ACC112 (cell line): ENCODE measurements around the gene PAX2.
A peak's percentile ranks its signal among the peaks of the same experiment; 100 is the strongest.

Source experiments
- H2AFZ ChIP-seq: fragments of 200-600 bp; sonication (generic); one replicate; pipeline ENCODE4 v1.6.0; 2017; ENCODE audit warnings: antibody characterized with exemption, low read length; ENCODE audit not compliant: unreplicated experiment
- H3K27ac ChIP-seq: fragments of 200-600 bp; sonication (generic); 2 replicates; pipeline ENCODE4 v1.5.1; 2014; ENCODE audit warnings: low read depth, mild to moderate bottlenecking, antibody characterized with exemption, low read length, moderate library complexity
- H3K27me3 ChIP-seq: fragments of 200-600 bp; sonication (generic); 2 replicates; pipeline ENCODE4 v1.6.1; 2014; ENCODE audit warnings: mild to moderate bottlenecking, antibody characterized with exemption, low read length, moderate library complexity, mixed read lengths; ENCODE audit not compliant: insufficient read depth
- H3K36me3 ChIP-seq: fragments of 200-600 bp; sonication (generic); 2 replicates; pipeline ENCODE4 v1.6.1; 2016; ENCODE audit warnings: mild to moderate bottlenecking, antibody characterized with exemption, low read length, moderate library complexity, mixed read lengths; ENCODE audit not compliant: insufficient read depth
- H3K4me1 ChIP-seq: fragments of 200-600 bp; sonication (generic); one replicate; pipeline ENCODE4 v1.6.1; 2016; ENCODE audit warnings: low read length, mixed read lengths; ENCODE audit not compliant: insufficient read depth, unreplicated experiment, control insufficient read depth
- H3K4me3 ChIP-seq: fragments of 200-600 bp; sonication (generic); 2 replicates; pipeline ENCODE4 v1.5.1; 2014; ENCODE audit warnings: mild to moderate bottlenecking, low read depth, low read length
- H3K79me2 ChIP-seq: fragments of 200-600 bp; sonication (generic); one replicate; pipeline ENCODE4 v1.6.0; 2016; ENCODE audit warnings: low read length; ENCODE audit not compliant: control insufficient read depth, unreplicated experiment, insufficient read depth

PAX2 gene

DNA sequence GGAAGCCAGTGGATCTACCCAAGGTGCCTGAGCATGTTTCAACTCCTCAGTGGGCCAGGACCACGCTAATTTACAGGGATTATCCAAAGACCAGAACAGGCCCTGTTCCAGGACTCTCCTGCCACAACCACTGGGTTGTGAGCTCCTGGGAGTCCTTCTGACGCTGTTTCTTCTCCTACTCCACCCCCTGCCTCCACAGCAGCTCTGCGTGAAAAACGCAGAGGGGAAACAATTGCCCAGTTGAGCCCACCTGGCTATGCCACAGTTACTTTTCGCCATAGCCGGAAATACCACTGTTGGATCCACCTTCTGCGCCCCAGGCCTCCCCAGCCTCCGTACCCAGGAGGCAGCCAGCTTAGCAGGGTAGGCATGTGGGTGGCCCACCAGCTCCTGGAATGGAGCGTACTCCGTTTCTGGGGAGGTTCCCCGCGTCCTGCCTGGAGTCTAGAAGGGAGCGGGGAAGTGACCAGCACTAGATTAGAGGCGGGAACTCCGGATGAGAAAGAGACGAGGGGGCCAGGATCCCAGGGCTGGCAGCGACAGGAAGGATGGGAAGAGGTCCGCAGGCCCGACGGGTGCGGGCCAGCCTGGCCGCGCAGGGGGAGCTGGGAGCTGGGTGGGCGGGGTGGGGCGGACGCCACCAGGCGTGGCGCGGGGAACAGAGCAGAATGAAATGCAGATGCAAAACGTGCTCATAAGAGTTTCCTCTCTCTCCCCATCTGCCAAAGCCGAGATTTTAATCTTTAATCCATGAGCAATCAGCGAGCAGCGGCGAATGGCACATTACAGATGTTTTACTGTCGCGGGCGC lies 32.1 kb upstream of the PAX2 start:
- H2AFZ ChIP-seq: no peak overlapping the region
- H3K36me3 ChIP-seq: no peaks in the 10 kb centered on the region
- H3K4me1 ChIP-seq: no peaks in the 10 kb centered on the region
- no peaks in the 10 kb centered on the region for H3K79me2 ChIP-seq
- H3K4me3 ChIP-seq: no peak overlapping the region
- H3K27me3 ChIP-seq: peaks cover 97% of the 10 kb centered on the region
- no peak overlapping the region for H3K27ac ChIP-seq

- no peak overlapping the region for H3K27ac ChIP-seq
- H2AFZ ChIP-seq: no peak overlapping the region
- peaks cover 99% of the 10 kb centered on the region for H3K27me3 ChIP-seq
- H3K36me3 ChIP-seq: no peaks in the 10 kb centered on the region
- H3K4me3 ChIP-seq: no peak overlapping the region
- H3K79me2 ChIP-seq: no peaks in the 10 kb centered on the region
- H3K4me1 ChIP-seq: no peaks in the 10 kb centered on the region
Observed at GRCh38 chr10:100713859-100714565, 31.4 kb upstream of the PAX2 start.

DNA sequence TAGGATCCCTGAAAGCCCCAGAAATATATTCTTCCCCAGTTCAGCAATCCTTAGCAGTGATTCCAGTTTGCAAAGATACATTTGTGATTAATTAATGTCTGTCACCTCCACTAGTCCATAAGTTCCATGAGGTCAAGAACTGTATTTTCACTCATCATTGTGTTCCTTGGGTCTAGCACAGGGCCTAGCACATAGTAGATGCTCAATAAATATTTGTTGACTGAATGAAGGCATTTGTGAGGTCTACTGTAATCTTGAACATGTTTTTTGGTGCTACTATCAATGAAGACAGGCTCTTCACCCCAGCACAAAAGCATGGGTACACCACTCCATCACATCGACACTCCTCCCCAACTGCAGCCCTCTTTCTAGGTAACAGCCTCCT lies 30.8 kb upstream of the PAX2 start:
- no peaks in the 10 kb centered on the region for H3K36me3 ChIP-seq
- H3K27me3 ChIP-seq: peaks cover 97% of the 10 kb centered on the region
- no peaks in the 10 kb centered on the region for H3K79me2 ChIP-seq
- no peak overlapping the region for H3K27ac ChIP-seq
- H3K4me3 ChIP-seq: no peak overlapping the region
- no peak overlapping the region for H2AFZ ChIP-seq
- H3K4me1 ChIP-seq: no peaks in the 10 kb centered on the region

- Histone ChIP-seq H3K4me1 (no peaks in the 10 kb centered on the region), H2AFZ (no peak overlapping the region), H3K27me3 (peaks cover 97% of the 10 kb centered on the region), H3K4me3 (no peak overlapping the region), H3K27ac (no peak overlapping the region), H3K79me2 (no peaks in the 10 kb centered on the region), H3K36me3 (no peaks in the 10 kb centered on the region)
Observed at GRCh38 chr10:100715101-100715444, 30.3 kb upstream of the PAX2 start.

DNA sequence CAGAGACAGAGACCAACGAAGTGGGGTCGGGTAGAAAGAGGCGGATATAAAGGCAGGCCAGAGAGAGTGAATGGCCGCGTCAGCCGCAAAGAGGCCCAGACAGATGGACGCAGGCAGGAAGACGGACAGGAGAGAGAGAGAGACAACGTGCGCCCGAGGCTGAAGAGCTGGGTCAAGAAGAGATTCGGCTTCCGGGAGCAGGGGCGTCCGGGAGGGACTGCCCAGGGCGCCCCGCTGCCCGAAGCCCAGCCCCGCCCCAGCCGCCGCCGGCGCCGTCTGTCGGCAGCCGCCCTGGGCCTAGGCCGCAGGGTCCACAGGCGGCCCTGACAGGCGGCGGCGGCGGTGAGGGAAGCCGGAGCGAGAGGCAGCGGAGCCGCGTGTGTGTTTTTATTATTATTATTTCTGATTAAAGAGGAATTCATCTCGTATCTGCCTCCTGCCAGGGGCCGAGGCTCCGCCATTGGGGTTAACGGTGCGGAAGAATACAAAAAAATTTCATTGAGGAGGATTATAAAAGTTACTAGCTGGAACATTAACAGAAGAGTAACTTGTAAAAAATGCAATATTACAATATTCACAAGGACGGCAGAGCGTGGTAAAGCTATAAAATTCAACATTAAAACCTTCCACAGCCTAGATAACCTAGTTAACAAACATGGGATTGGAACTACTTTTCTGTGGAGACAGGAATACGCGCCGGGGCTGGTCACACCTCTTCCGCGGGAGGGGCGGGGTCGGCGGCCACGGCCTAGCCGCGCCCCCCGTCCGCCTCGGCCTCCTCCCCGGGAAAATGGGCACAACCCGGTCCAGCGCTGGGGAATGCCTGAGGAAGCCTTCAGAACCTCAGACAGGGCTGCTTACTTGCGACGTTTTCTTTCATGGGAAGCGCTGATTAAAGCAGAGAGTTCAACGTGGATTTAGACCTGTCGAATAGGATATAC lies 29.7 kb upstream of the PAX2 start:
- H3K27ac ChIP-seq: no peak overlapping the region
- no peaks in the 10 kb centered on the region for H3K36me3 ChIP-seq
- no peaks in the 10 kb centered on the region for H3K4me1 ChIP-seq
- H3K79me2 ChIP-seq: no peaks in the 10 kb centered on the region
- H3K27me3 ChIP-seq: peaks cover 97% of the 10 kb centered on the region
- no peak overlapping the region for H3K4me3 ChIP-seq
- no peak overlapping the region for H2AFZ ChIP-seq

DNA sequence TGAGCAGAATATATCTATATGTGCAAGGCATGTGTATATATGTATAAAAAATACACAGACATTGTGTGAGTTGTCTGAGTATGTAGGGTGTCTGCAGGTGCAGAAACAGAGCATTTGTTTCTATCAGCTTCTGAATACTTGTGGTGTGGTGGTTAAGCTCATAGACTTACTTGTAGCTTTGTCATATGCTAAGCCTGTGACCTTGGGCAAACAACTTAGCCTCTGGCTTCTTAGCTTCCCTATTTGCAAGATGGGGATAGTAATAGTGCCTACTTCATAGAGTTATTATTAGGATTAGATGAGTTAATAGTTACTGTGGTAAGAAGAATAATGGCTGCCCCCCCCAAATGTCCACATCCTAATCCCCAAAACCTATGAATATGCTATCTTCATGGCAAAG lies 28.2 kb upstream of the PAX2 start:
- Histone ChIP-seq H3K36me3 (no peaks in the 10 kb centered on the region), H3K27me3 (peaks cover 93% of the 10 kb centered on the region), H3K4me3 (no peak overlapping the region), H3K4me1 (no peaks in the 10 kb centered on the region), H3K27ac (no peak overlapping the region), H3K79me2 (no peaks in the 10 kb centered on the region), H2AFZ (no peak overlapping the region)

GRCh38 chr10:100718197-100718742 lies 27.1 kb upstream of the PAX2 start:
- no peak overlapping the region for H3K4me3 ChIP-seq
- no peaks in the 10 kb centered on the region for H3K4me1 ChIP-seq
- H3K27ac ChIP-seq: no peak overlapping the region
- H3K27me3 ChIP-seq: peaks cover 91% of the 10 kb centered on the region
- H2AFZ ChIP-seq: no peak overlapping the region
- H3K79me2 ChIP-seq: no peaks in the 10 kb centered on the region
- H3K36me3 ChIP-seq: no peaks in the 10 kb centered on the region

DNA sequence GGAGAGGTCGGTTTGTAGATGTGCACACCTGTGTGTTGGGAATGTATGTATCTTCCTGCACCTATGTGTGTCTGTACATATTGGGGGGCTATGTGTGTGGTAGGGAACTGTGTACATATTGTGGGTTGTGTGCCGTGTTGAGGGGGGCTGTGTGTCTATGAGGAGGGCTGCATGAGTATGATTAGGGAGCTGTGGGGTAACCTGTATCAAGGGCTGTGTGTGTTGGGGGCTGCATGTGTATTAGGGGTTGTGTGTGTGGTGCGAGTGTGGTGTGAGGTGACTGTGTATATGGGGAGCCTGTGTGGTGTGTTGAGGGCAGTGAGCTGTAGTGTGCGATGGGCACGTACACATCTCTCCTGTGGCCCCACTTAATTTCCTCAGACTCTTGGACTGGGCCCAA lies 22.2 kb upstream of the PAX2 start:
- no peaks in the 10 kb centered on the region for H3K4me1 ChIP-seq
- H2AFZ ChIP-seq: no peak overlapping the region
- H3K4me3 ChIP-seq: no peak overlapping the region
- no peak overlapping the region for H3K27ac ChIP-seq
- no peaks in the 10 kb centered on the region for H3K79me2 ChIP-seq
- peaks cover 85% of the 10 kb centered on the region for H3K27me3 ChIP-seq
- no peaks in the 10 kb centered on the region for H3K36me3 ChIP-seq

GRCh38 chr10:100723770-100724530 lies 21.4 kb upstream of the PAX2 start:
- Histone ChIP-seq H3K4me3 (no peak overlapping the region), H3K4me1 (no peaks in the 10 kb centered on the region), H2AFZ (peak overlapping the region; percentile 18), H3K27ac (no peak overlapping the region), H3K79me2 (no peaks in the 10 kb centered on the region), H3K27me3 (peaks cover 85% of the 10 kb centered on the region), H3K36me3 (no peaks in the 10 kb centered on the region)

DNA sequence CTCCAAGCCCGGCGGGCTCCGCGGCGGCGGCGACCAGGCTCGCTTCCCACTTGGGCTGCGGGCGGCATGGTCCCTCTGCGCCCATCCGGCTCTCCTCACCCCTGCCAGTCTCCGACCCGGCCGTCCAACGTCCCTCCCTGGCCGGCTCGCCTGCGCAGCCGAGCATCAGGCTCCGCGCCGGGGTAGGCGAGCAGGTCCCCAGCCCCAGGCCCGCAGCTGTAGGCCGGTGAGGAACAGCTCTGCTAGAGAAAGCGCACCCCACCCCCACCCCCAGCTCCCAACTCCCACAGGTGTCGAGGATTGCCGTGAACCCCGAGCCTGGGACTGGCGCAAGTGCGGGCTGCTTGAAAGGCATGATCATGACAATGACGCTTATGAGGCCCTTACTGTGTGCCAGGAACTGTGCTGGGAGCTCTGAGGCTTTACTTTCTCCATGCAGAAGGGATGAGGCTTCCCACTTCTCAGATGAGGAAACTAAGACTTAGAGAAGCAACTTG lies 20.8 kb upstream of the PAX2 start:
- no peaks in the 10 kb centered on the region for H3K79me2 ChIP-seq
- no peak overlapping the region for H3K27ac ChIP-seq
- H3K4me1 ChIP-seq: no peaks in the 10 kb centered on the region
- H2AFZ ChIP-seq: no peak overlapping the region
- H3K27me3 ChIP-seq: peaks cover 87% of the 10 kb centered on the region
- no peak overlapping the region for H3K4me3 ChIP-seq
- H3K36me3 ChIP-seq: no peaks in the 10 kb centered on the region
